GM21367 (cell line): Measurements from ENCODE around the gene MED13L.
"Not testable (repeated sequence)": the region's sequence is repeated elsewhere in the genome, so short reads cannot be mapped to it uniquely, and the experiment has no call there.

Source experiments
- ATAC-seq: cut with Tn5 transposase; IDR thresholded peaks from one replicate; pipeline ENCODE4 v1.9.1; 2021; ENCODE audit not compliant: unreplicated experiment

The MED13L gene

GRCh38 chr12:116031624-116032023 is 245.9 kb downstream of the MED13L start:
- ATAC-seq, result not testable (repeated sequence)

- no peak for ATAC-seq
These were observed 248.9 kb downstream of the MED13L start for GRCh38 chr12:116028619-116029018.

- no peak for ATAC-seq
These were observed 250.0 kb downstream of the MED13L start for GRCh38 chr12:116027551-116027821.

GRCh38 chr12:116026768-116027550 is 250.5 kb downstream of the MED13L start:
- ATAC-seq, result no peak

- no peak for ATAC-seq
These were observed 251.1 kb downstream of the MED13L start for GRCh38 chr12:116026346-116026745.

GRCh38 chr12:116024769-116025168 is 252.7 kb downstream of the MED13L start:
- ATAC-seq, result no peak

GRCh38 chr12:116019415-116019814 is 258.1 kb downstream of the MED13L start:
- ATAC-seq, result no peak

GRCh38 chr12:116018282-116018681 is 259.2 kb downstream of the MED13L start:
- no peak for ATAC-seq

- no peak for ATAC-seq
These were observed 262.0 kb downstream of the MED13L start for GRCh38 chr12:116015525-116015924.

GRCh38 chr12:116012757-116013156 is 264.7 kb downstream of the MED13L start:
- ATAC-seq, result no peak

GRCh38 chr12:116011217-116011616 is 266.3 kb downstream of the MED13L start:
- ATAC-seq, result no peak

GRCh38 chr12:116010467-116010866 is 267.0 kb downstream of the MED13L start:
- ATAC-seq, result no peak

- ATAC-seq, result no peak
These were observed 267.7 kb downstream of the MED13L start for GRCh38 chr12:116009805-116010204.

GRCh38 chr12:116006141-116006540 is 271.4 kb downstream of the MED13L start:
- no peak for ATAC-seq

GRCh38 chr12:116002890-116003536 is 274.5 kb downstream of the MED13L start:
- no peak for ATAC-seq

GRCh38 chr12:116000252-116000651 is 277.2 kb downstream of the MED13L start:
- ATAC-seq, result no peak

GRCh38 chr12:115999582-115999981 is 277.9 kb downstream of the MED13L start:
- no peak for ATAC-seq

- no peak for ATAC-seq
These were observed 278.6 kb downstream of the MED13L start for GRCh38 chr12:115998794-115999478.

- ATAC-seq, result no peak
These were observed 279.3 kb downstream of the MED13L start for GRCh38 chr12:115998119-115998633.

GRCh38 chr12:115993737-115994136 is 283.8 kb downstream of the MED13L start:
- no peak for ATAC-seq

GRCh38 chr12:115990241-115990640 is 287.3 kb downstream of the MED13L start:
- ATAC-seq, result no peak
